ENCODE measurements around the gene SLC9A4. TPM values are rescaled to one million over a fixed set of nuclear protein-coding genes. Genes with fewer than 3 reads are reported as not detected.
"Not testable (repeated sequence)": the region's sequence is repeated elsewhere in the genome, so short reads cannot be mapped to it uniquely, and the experiment has no call there.

Gene SLC9A4
- total RNA-seq, 2 experiments from 2014 or later: 0.03 to 0.10 TPM

GRCh38 chr2:102553601-102554000, 80.6 kb downstream of the SLC9A4 start:
- Histone ChIP-seq H3K4me2 (ENCODE audit: low read length) (no peak overlapping the region), H3K79me2 (ENCODE audit: insufficient read depth, low read depth, low read length) (no peaks in the 10 kb centered on the region), H3K9me2 (ENCODE audit: insufficient read depth, low read length) (no peaks in the 10 kb centered on the region), H3K4me3 (ENCODE audit: low read depth, low read length, poor library complexity, severe bottlenecking) (no peak overlapping the region), H3K9me3 (ENCODE audit: low read length) (0 out of 2 replicates have a peak, but pooled peaks cover 6% of the 10 kb centered on the region), H4K20me1 (ENCODE audit: insufficient read depth, low read length) (no peaks in the 10 kb centered on the region), H3K27ac (ENCODE audit: low read depth, low read length, poor library complexity, severe bottlenecking) (no peak overlapping the region), H3K36me3 (ENCODE audit: insufficient read depth, low read length) (no peaks in the 10 kb centered on the region), H2AFZ (ENCODE audit: low read length) (no peak overlapping the region), H3K4me1 (ENCODE audit: insufficient read depth, low read length, poor library complexity, severe bottlenecking) (no peaks in the 10 kb centered on the region)
- ChIA-PET POLR2A (no interaction called here), CTCF (ENCODE audit: unreplicated experiment) (no interaction called here)
- intact Hi-C loops (cut with micrococcal nuclease; ENCODE audit: unreplicated experiment): no loop called here
- DNase-seq (ENCODE audit: low spot score): no peak
- BruUV-seq (replicated peaks): no TSS peak
- no peak for TF ChIP-seq EZH2phosphoT487 (IDR thresholded peaks at IDR 0.05; ENCODE audit: borderline replicate concordance, low read depth, low read length)
- TF ChIP-seq, protein P1, sequence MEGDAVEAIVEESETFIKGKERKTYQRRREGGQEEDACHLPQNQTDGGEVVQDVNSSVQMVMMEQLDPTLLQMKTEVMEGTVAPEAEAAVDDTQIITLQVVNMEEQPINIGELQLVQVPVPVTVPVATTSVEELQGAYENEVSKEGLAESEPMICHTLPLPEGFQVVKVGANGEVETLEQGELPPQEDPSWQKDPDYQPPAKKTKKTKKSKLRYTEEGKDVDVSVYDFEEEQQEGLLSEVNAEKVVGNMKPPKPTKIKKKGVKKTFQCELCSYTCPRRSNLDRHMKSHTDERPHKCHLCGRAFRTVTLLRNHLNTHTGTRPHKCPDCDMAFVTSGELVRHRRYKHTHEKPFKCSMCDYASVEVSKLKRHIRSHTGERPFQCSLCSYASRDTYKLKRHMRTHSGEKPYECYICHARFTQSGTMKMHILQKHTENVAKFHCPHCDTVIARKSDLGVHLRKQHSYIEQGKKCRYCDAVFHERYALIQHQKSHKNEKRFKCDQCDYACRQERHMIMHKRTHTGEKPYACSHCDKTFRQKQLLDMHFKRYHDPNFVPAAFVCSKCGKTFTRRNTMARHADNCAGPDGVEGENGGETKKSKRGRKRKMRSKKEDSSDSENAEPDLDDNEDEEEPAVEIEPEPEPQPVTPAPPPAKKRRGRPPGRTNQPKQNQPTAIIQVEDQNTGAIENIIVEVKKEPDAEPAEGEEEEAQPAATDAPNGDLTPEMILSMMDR (conservative IDR thresholded peaks at IDR 0.05; ENCODE audit: low read length): no peak

GRCh38 chr2:102558463-102558862, 85.4 kb downstream of the SLC9A4 start:
- H3K9me2 ChIP-seq (ENCODE audit: insufficient read depth, low read length): no peaks in the 10 kb centered on the region
- POLR2A ChIA-PET: no interaction called here
- DNase-seq (ENCODE audit: low spot score): no peak
- no peaks in the 10 kb centered on the region for H3K36me3 ChIP-seq (ENCODE audit: insufficient read depth, low read length)
- H4K20me1 ChIP-seq (ENCODE audit: insufficient read depth, low read length): no peaks in the 10 kb centered on the region
- H3K4me1 ChIP-seq (ENCODE audit: insufficient read depth, low read length, poor library complexity, severe bottlenecking): no peaks in the 10 kb centered on the region
- intact Hi-C loops (cut with micrococcal nuclease; ENCODE audit: unreplicated experiment): no loop called here
- TF ChIP-seq, protein P1 (conservative IDR thresholded peaks at IDR 0.05; ENCODE audit: low read length): no peak
- no peak for TF ChIP-seq EZH2phosphoT487 (IDR thresholded peaks at IDR 0.05; ENCODE audit: borderline replicate concordance, low read depth, low read length)
- H3K4me3 ChIP-seq (ENCODE audit: low read depth, low read length, poor library complexity, severe bottlenecking): no peak overlapping the region
- CTCF ChIA-PET (ENCODE audit: unreplicated experiment): no interaction called here
- no TSS peak for BruUV-seq (replicated peaks)
- H3K4me2 ChIP-seq (ENCODE audit: low read length): no peak overlapping the region
- H3K27ac ChIP-seq (ENCODE audit: low read depth, low read length, poor library complexity, severe bottlenecking): no peak overlapping the region
- H3K9me3 ChIP-seq (ENCODE audit: low read length): no peaks in the 10 kb centered on the region
- no peak overlapping the region for H2AFZ ChIP-seq (ENCODE audit: low read length)
- no peaks in the 10 kb centered on the region for H3K79me2 ChIP-seq (ENCODE audit: insufficient read depth, low read depth, low read length)

- H3K27ac ChIP-seq (ENCODE audit: low read depth, low read length, poor library complexity, severe bottlenecking); H2AFZ ChIP-seq (ENCODE audit: low read length); CTCF ChIA-PET (ENCODE audit: unreplicated experiment); H3K9me3 ChIP-seq (ENCODE audit: low read length); H3K4me3 ChIP-seq (ENCODE audit: low read depth, low read length, poor library complexity, severe bottlenecking); intact Hi-C loops (cut with micrococcal nuclease; ENCODE audit: unreplicated experiment); BruUV-seq (replicated peaks); H4K20me1 ChIP-seq (ENCODE audit: insufficient read depth, low read length); H3K4me1 ChIP-seq (ENCODE audit: insufficient read depth, low read length, poor library complexity, severe bottlenecking); H3K36me3 ChIP-seq (ENCODE audit: insufficient read depth, low read length); H3K4me2 ChIP-seq (ENCODE audit: low read length); H3K9me2 ChIP-seq (ENCODE audit: insufficient read depth, low read length); DNase-seq (ENCODE audit: low spot score); H3K79me2 ChIP-seq (ENCODE audit: insufficient read depth, low read depth, low read length): not testable (repeated sequence)
- POLR2A ChIA-PET: interaction anchor here (0.7 kb wide), 1 partner anchor 289 kb away, joined by 8 read pairs; no protein-coding TSS in a partner anchor
Observed at GRCh38 chr2:102562542-102562941, 89.5 kb downstream of the SLC9A4 start.
